Measurements from ENCODE around the gene GLUL.

DNA sequence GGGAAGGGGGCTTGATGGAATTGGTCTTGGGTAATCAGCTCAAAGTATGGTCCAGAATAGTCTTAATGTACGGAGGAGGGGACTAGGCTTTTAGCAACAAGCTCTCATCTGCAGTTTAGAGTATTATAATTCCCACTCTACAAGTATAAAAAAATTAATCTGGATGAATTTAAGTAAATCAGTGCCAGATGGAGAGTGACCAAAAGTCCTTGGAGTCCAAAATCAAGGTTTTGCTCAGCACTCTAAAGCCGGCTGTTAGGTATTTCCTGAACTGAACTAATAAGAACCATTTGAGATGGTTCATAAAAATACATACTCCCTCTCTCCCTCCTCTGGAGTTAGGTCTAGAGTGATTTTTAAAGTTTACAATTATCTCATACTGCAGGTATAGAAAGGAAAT, 23.7 kb downstream of the GLUL start:
- TF ChIP-seq, protein P1, sequence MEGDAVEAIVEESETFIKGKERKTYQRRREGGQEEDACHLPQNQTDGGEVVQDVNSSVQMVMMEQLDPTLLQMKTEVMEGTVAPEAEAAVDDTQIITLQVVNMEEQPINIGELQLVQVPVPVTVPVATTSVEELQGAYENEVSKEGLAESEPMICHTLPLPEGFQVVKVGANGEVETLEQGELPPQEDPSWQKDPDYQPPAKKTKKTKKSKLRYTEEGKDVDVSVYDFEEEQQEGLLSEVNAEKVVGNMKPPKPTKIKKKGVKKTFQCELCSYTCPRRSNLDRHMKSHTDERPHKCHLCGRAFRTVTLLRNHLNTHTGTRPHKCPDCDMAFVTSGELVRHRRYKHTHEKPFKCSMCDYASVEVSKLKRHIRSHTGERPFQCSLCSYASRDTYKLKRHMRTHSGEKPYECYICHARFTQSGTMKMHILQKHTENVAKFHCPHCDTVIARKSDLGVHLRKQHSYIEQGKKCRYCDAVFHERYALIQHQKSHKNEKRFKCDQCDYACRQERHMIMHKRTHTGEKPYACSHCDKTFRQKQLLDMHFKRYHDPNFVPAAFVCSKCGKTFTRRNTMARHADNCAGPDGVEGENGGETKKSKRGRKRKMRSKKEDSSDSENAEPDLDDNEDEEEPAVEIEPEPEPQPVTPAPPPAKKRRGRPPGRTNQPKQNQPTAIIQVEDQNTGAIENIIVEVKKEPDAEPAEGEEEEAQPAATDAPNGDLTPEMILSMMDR (conservative IDR thresholded peaks at IDR 0.05; ENCODE audit: low read depth, low read length) = no peak
- no peak for TF ChIP-seq EZH2phosphoT487 (IDR thresholded peaks at IDR 0.05; ENCODE audit: borderline replicate concordance, low read length)
